ENCODE results near the gene CSK.

DNA sequence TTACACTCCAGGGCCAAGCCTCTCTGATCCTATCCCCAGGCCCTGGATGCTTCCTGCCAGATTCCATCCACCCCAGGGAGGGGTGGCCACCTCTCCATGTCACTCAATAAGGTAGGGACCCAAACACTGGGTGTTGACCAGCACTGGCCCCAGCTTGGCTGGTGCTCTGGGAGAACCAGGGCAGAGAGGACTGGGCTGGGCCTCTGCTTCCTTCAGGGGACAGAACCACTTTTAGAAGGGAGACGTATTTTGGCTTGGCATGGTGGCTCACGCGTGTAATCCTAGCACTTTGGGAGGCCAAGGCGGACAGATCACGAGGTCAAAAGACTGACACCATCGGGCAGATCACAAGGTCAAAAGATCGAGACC lies 39.9 kb downstream of the CSK start:
- TF ChIP-seq, protein P1, sequence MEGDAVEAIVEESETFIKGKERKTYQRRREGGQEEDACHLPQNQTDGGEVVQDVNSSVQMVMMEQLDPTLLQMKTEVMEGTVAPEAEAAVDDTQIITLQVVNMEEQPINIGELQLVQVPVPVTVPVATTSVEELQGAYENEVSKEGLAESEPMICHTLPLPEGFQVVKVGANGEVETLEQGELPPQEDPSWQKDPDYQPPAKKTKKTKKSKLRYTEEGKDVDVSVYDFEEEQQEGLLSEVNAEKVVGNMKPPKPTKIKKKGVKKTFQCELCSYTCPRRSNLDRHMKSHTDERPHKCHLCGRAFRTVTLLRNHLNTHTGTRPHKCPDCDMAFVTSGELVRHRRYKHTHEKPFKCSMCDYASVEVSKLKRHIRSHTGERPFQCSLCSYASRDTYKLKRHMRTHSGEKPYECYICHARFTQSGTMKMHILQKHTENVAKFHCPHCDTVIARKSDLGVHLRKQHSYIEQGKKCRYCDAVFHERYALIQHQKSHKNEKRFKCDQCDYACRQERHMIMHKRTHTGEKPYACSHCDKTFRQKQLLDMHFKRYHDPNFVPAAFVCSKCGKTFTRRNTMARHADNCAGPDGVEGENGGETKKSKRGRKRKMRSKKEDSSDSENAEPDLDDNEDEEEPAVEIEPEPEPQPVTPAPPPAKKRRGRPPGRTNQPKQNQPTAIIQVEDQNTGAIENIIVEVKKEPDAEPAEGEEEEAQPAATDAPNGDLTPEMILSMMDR (conservative IDR thresholded peaks at IDR 0.05) = no peak
- no peak for TF ChIP-seq ZFX (IDR thresholded peaks at IDR 0.05)
